ENCODE results near the gene NCCRP1.

Gene NCCRP1

GRCh38 chr19:39196860-39197562 lies at the start of gene NCCRP1:
TSS of gene NCCRP1 (plus strand) at chr19:39196964. CDS start at chr19:39196983, 19 bp downstream.
- no peak for DNase-seq (ENCODE audit: low read depth)

GRCh38 chr19:39147480-39147879 lies 49.3 kb upstream of the NCCRP1 start:
- no peak for DNase-seq (ENCODE audit: low read depth)

- DNase-seq (ENCODE audit: low read depth), result no peak
Measured at GRCh38 chr19:39148939-39149529, 47.7 kb upstream of the NCCRP1 start.

GRCh38 chr19:39150235-39150634 lies 46.5 kb upstream of the NCCRP1 start:
- no peak for DNase-seq (ENCODE audit: low read depth)

GRCh38 chr19:39150807-39151600 lies 45.8 kb upstream of the NCCRP1 start:
- no peak for DNase-seq (ENCODE audit: low read depth)

- no peak for DNase-seq (ENCODE audit: low read depth)
Measured at GRCh38 chr19:39152066-39152465, 44.7 kb upstream of the NCCRP1 start.

GRCh38 chr19:39154100-39154628 lies 42.6 kb upstream of the NCCRP1 start:
- no peak for DNase-seq (ENCODE audit: low read depth)

- DNase-seq (ENCODE audit: low read depth), result no peak
Measured at GRCh38 chr19:39154629-39155100, 42.1 kb upstream of the NCCRP1 start.

GRCh38 chr19:39155114-39155700 lies 41.6 kb upstream of the NCCRP1 start:
- no peak for DNase-seq (ENCODE audit: low read depth)

GRCh38 chr19:39155741-39156140 lies 41.0 kb upstream of the NCCRP1 start:
- no peak for DNase-seq (ENCODE audit: low read depth)

GRCh38 chr19:39156326-39157230 lies 40.2 kb upstream of the NCCRP1 start:
- DNase-seq (ENCODE audit: low read depth), result no peak

- no peak for DNase-seq (ENCODE audit: low read depth)
Measured at GRCh38 chr19:39157275-39157996, 39.3 kb upstream of the NCCRP1 start.

- no peak for DNase-seq (ENCODE audit: low read depth)
Measured at GRCh38 chr19:39157997-39158389, 38.8 kb upstream of the NCCRP1 start.

GRCh38 chr19:39158646-39159260 lies 38.0 kb upstream of the NCCRP1 start:
- DNase-seq (ENCODE audit: low read depth), result no peak

GRCh38 chr19:39160523-39160861 lies 36.3 kb upstream of the NCCRP1 start:
- DNase-seq (ENCODE audit: low read depth), result no peak

- no peak for DNase-seq (ENCODE audit: low read depth)
Measured at GRCh38 chr19:39160889-39161672, 35.7 kb upstream of the NCCRP1 start.

- DNase-seq (ENCODE audit: low read depth), result no peak
Measured at GRCh38 chr19:39162441-39163043, 34.2 kb upstream of the NCCRP1 start.

- DNase-seq (ENCODE audit: low read depth), result no peak
Measured at GRCh38 chr19:39163621-39164020, 33.1 kb upstream of the NCCRP1 start.

GRCh38 chr19:39164289-39164688 lies 32.5 kb upstream of the NCCRP1 start:
- no peak for DNase-seq (ENCODE audit: low read depth)
